ENCODE measurements around the gene POLR3E. TPM values are rescaled to one million over a fixed set of nuclear protein-coding genes. Genes with fewer than 3 reads are reported as not detected.

The POLR3E gene
- total and polyA plus RNA-seq, 2 donors (not counting 3 experiments of a cell fraction or from before 2014, with no cell fraction given): 48.3 to 62.2 TPM

GRCh38 chr16:22266546-22266945 lies 30.7 kb upstream of the POLR3E start:
- TF ChIP-seq CTCF (IDR thresholded peaks at IDR 0.05; ENCODE audit: extremely low read depth in 1 of 2, insufficient read depth in 1 of 2, low read depth in 1 of 2, low read length in 2 of 2) (no peak), FOS (IDR thresholded peaks at IDR 0.05; ENCODE audit: borderline replicate concordance, insufficient read depth, low read length) (no peak)
- dilution Hi-C loops (cut with MboI; ENCODE audit: extremely low pct_ligation_motif_present, low sequenced_read_pairs) (no loop called here), intact Hi-C loops (cut with micrococcal nuclease) (no loop called here)
- Histone ChIP-seq H3K9ac (replicated peaks; ENCODE audit: extremely low read depth, insufficient read depth, low read length) (no peak overlapping the region), H3K4me2 (ENCODE audit: insufficient read depth, low read length) (no peak overlapping the region), H3K36me3 (ENCODE audit: control insufficient read depth in 2 of 2, extremely low read depth in 1 of 2, insufficient read depth in 2 of 2, low read length in 2 of 2) (peaks cover 0 to 23% of the 10 kb centered on the region in 2 experiments), H3K4me3 (replicated peaks in 1 of 3; ENCODE audit: insufficient read depth in 1 of 3, low read depth in 1 of 3, low read length in 3 of 3) (no peak overlapping the region), H3K79me2 (ENCODE audit: control insufficient read depth, insufficient read depth, low read length) (no peaks in the 10 kb centered on the region), H3K9me3 (replicated peaks; ENCODE audit: control insufficient read depth, insufficient read depth, low read length) (no peaks in the 10 kb centered on the region), H3K9me1 (replicated peaks; ENCODE audit: control insufficient read depth, extremely low read depth, insufficient read depth, low read length) (no peaks in the 10 kb centered on the region), H3K27ac (ENCODE audit: insufficient read depth, low read depth, low read length) (no peak overlapping the region), H3K4me1 (ENCODE audit: control insufficient read depth, extremely low read depth, insufficient read depth, low read length) (peaks cover 7% of the 10 kb centered on the region), H4K20me1 (replicated peaks; ENCODE audit: control insufficient read depth, extremely low read depth, insufficient read depth, low read length) (no peaks in the 10 kb centered on the region), H2AFZ (ENCODE audit: low read depth, low read length) (no peak overlapping the region), H3K27me3 (ENCODE audit: control insufficient read depth in 2 of 2, insufficient read depth in 2 of 2, low read length in 2 of 2) (no peaks in the 10 kb centered on the region)
- no peak for FAIRE-seq
- ChIA-PET CTCF (no interaction called here), POLR2A (no interaction called here)
- DNase-seq (ENCODE audit: low read depth, low spot score): no peak
- no TSS peak for BruUV-seq (replicated peaks)

- no peak for DNase-seq (ENCODE audit: low read depth, low spot score)
- dilution Hi-C loops (cut with MboI; ENCODE audit: extremely low pct_ligation_motif_present, low sequenced_read_pairs): no loop called here
- CTCF ChIA-PET: interaction anchor here (1.0 to 1.4 kb wide), 3 partner anchors 8 to 30 kb away, joined by 3 to 4 read pairs (median 4); partner anchors contain the start of gene POLR3E
These were observed 29.4 kb upstream of the POLR3E start for GRCh38 chr16:22267764-22268163.

More at GRCh38 chr16:22267764-22268163, 29.4 kb upstream of the POLR3E start:
- FAIRE-seq: no peak
- no peak overlapping the region for H3K9ac ChIP-seq (replicated peaks; ENCODE audit: extremely low read depth, insufficient read depth, low read length)
- H2AFZ ChIP-seq (ENCODE audit: low read depth, low read length): no peak overlapping the region
- peaks cover 0 to 23% of the 10 kb centered on the region in 2 experiments for H3K36me3 ChIP-seq (ENCODE audit: control insufficient read depth in 2 of 2, extremely low read depth in 1 of 2, insufficient read depth in 2 of 2, low read length in 2 of 2)
- POLR2A ChIA-PET: no interaction called here
- H3K27me3 ChIP-seq (ENCODE audit: control insufficient read depth in 2 of 2, insufficient read depth in 2 of 2, low read length in 2 of 2): no peaks in the 10 kb centered on the region
- H3K27ac ChIP-seq (ENCODE audit: insufficient read depth, low read depth, low read length): no peak overlapping the region
- H3K4me3 ChIP-seq (replicated peaks in 1 of 3; ENCODE audit: insufficient read depth in 1 of 3, low read depth in 1 of 3, low read length in 3 of 3): no peak overlapping the region
- no peaks in the 10 kb centered on the region for H4K20me1 ChIP-seq (replicated peaks; ENCODE audit: control insufficient read depth, extremely low read depth, insufficient read depth, low read length)
- no peaks in the 10 kb centered on the region for H3K9me3 ChIP-seq (replicated peaks; ENCODE audit: control insufficient read depth, insufficient read depth, low read length)
- no peaks in the 10 kb centered on the region for H3K9me1 ChIP-seq (replicated peaks; ENCODE audit: control insufficient read depth, extremely low read depth, insufficient read depth, low read length)
- intact Hi-C loops (cut with micrococcal nuclease): no loop called here
- no TSS peak for BruUV-seq (replicated peaks)
- TF ChIP-seq CTCF (IDR thresholded peaks at IDR 0.05; ENCODE audit: extremely low read depth in 1 of 2, insufficient read depth in 1 of 2, low read depth in 1 of 2, low read length in 2 of 2) (no peak), GATA2 (IDR thresholded peaks at IDR 0.05; ENCODE audit: insufficient read depth, insufficient read length, low read depth, low read length) (no peak), FOS (IDR thresholded peaks at IDR 0.05; ENCODE audit: borderline replicate concordance, insufficient read depth, low read length) (no peak), EZH2 (IDR thresholded peaks at IDR 0.05; ENCODE audit: borderline replicate concordance, low read depth, low read length, severe bottlenecking) (no peak), JUN (IDR thresholded peaks at IDR 0.05; ENCODE audit: borderline replicate concordance, insufficient read depth, insufficient read length, low read depth) (no peak), MYC (IDR thresholded peaks at IDR 0.05; ENCODE audit: low read depth, low read length) (no peak)
- no peaks in the 10 kb centered on the region for H3K79me2 ChIP-seq (ENCODE audit: control insufficient read depth, insufficient read depth, low read length)
- H3K4me2 ChIP-seq (ENCODE audit: insufficient read depth, low read length): no peak overlapping the region
- H3K4me1 ChIP-seq (ENCODE audit: control insufficient read depth, extremely low read depth, insufficient read depth, low read length): no peaks in the 10 kb centered on the region
